B cell (primary cell): ENCODE results near the gene DDAH1. TPM values are rescaled to one million over a fixed set of nuclear protein-coding genes. Genes with fewer than 3 reads are reported as not detected.

Experiments used
- ATAC-seq: fragments of 200-7000 bp; cut with Tn5 transposase; one replicate; pipeline ENCODE4 v1.10.0; 2021; ENCODE audit warnings: low read depth, mild to moderate bottlenecking, moderate number of reproducible peaks, moderate library complexity
- CTCF ChIA-PET: fragments of 350-600 bp; sonication (Branson Sonifier 250); formaldehyde crosslinking; loops from one replicate; lab custom pipeline; 2021; ENCODE audit warnings: antibody characterized with exemption, inconsistent platforms; lab: Charles Lee
- POLR2A ChIA-PET: fragments of 350-600 bp; sonication (Branson Sonifier 250); formaldehyde crosslinking; loops from one replicate; lab custom pipeline; 2021; ENCODE audit warnings: antibody characterized with exemption; lab: Charles Lee
- DNase-seq: peaks from one replicate; pipeline ENCODE4 v3.0.0; 2013
- H2AFZ ChIP-seq: 2 replicates; pipeline ENCODE4 v1.6.1; 2012; ENCODE audit warnings: mild to moderate bottlenecking, low read depth, low read length; ENCODE audit not compliant: insufficient read depth, poor library complexity, severe bottlenecking
- H3K27ac ChIP-seq, 2 donors: 1 replicate in 1 of 2; 2 replicates in 1 of 2; pipeline ENCODE4 v1.5.1; 2012 to 2013; ENCODE audit warnings: low read length in 2 of 2, mild to moderate bottlenecking in 2 of 2, moderate library complexity in 1 of 2
- H3K27me3 ChIP-seq, 4 experiments: fragments of 200-600 bp in 1 of 4; sonication (generic) in 1 of 4; replicated peaks in 1 of 4; 1 replicate in 2 of 4; 2 replicates in 2 of 4; pipeline versions ENCODE4 v1.6.1 to v1.7.0; 2013 to 2016; ENCODE audit warnings: low read length in 3 of 4, mild to moderate bottlenecking in 2 of 4, mixed read lengths in 1 of 4, moderate library complexity in 1 of 4; ENCODE audit not compliant: insufficient read depth in 4 of 4, control insufficient read depth in 3 of 4; ENCODE audit errors: control extremely low read depth in 1 of 4
- H3K36me3 ChIP-seq, 2 experiments: replicated peaks in 1 of 2; 1 replicate in 1 of 2; 2 replicates in 1 of 2; pipeline versions ENCODE4 v1.6.1 to v1.7.1; 2013; ENCODE audit warnings: low read length in 1 of 2; ENCODE audit not compliant: insufficient read depth in 2 of 2, control insufficient read depth in 1 of 2; ENCODE audit errors: control extremely low read depth in 1 of 2, extremely low read depth in 1 of 2
- H3K4me1 ChIP-seq, 2 donors: fragments of 200-600 bp in 1 of 2; sonication (generic) in 1 of 2; 1 replicate in 1 of 2; 2 replicates in 1 of 2; pipeline versions ENCODE4 v1.5.1 to v1.6.1; 2013 to 2017; ENCODE audit warnings: low read length in 2 of 2; ENCODE audit not compliant: control insufficient read depth in 2 of 2, insufficient read depth in 2 of 2
- H3K4me2 ChIP-seq: replicated peaks from 2 replicates; pipeline ENCODE3; 2012; ENCODE audit warnings: mild to moderate bottlenecking, low read depth, low read length; ENCODE audit not compliant: poor library complexity, severe bottlenecking
- H3K4me3 ChIP-seq, 5 experiments: fragments of 200-600 bp in 1 of 5; sonication (generic) in 1 of 5; 1 replicate in 3 of 5; 2 replicates in 2 of 5; pipeline versions ENCODE4 v1.5.1 to v1.7.0; 2011 to 2016; ENCODE audit warnings: low read length in 4 of 5, mild to moderate bottlenecking in 4 of 5, low read depth in 2 of 5, control low read depth in 1 of 5, moderate library complexity in 1 of 5; ENCODE audit not compliant: insufficient read depth in 1 of 5; ENCODE audit errors: control extremely low read depth in 1 of 5, extremely low read depth in 1 of 5
- H3K79me2 ChIP-seq: fragments of 200-600 bp; sonication (generic); one replicate; pipeline ENCODE4 v1.6.0; 2016; ENCODE audit warnings: low read length; ENCODE audit not compliant: control insufficient read depth, insufficient read depth
- H3K9ac ChIP-seq: fragments of 200-600 bp; sonication (generic); 2 replicates; pipeline ENCODE4 v1.6.1; 2017; ENCODE audit warnings: mild to moderate bottlenecking, low read length, moderate library complexity
- H3K9me3 ChIP-seq, 3 donors: one replicate each; pipeline versions ENCODE4 v1.6.1 to v1.7.1; 2013; ENCODE audit warnings: low read length in 2 of 3; ENCODE audit not compliant: control insufficient read depth in 2 of 3, insufficient read depth in 1 of 3; ENCODE audit errors: control extremely low read depth in 1 of 3
- H4K20me1 ChIP-seq: 2 replicates; pipeline ENCODE4 v1.6.0; 2012; ENCODE audit warnings: mild to moderate bottlenecking, low read length; ENCODE audit not compliant: insufficient read depth, control insufficient read depth, poor library complexity, severe bottlenecking
- H3K27ac Mint-ChIP-seq: one replicate; pipeline ENCODE4 v1.8.0; 2021; ENCODE audit warnings: mixed read lengths
- H3K27me3 Mint-ChIP-seq: one replicate; pipeline ENCODE4 v1.8.0; 2021; ENCODE audit warnings: mixed read lengths
- H3K4me1 Mint-ChIP-seq: one replicate; pipeline ENCODE4 v1.8.0; 2021; ENCODE audit warnings: mixed read lengths
- H3K4me3 Mint-ChIP-seq: one replicate; pipeline ENCODE4 v1.8.0; 2021; ENCODE audit warnings: mixed read lengths
- H3K9me3 Mint-ChIP-seq: one replicate; pipeline ENCODE4 v1.8.0; 2022; ENCODE audit warnings: mixed read lengths; ENCODE audit not compliant: insufficient read depth
- EZH2 ChIP-seq: IDR thresholded peaks from 2 replicates; pipeline ENCODE4 v1.6.1; 2012; ENCODE audit warnings: borderline replicate concordance, low read depth, mild to moderate bottlenecking, moderate library complexity, low read length; ENCODE audit not compliant: insufficient read depth, poor library complexity, severe bottlenecking
- WGBS: methylation state at CpG from one replicate; pipeline ENCODE4 v1.1.5; 2013; ENCODE audit warnings: missing lambda C conversion rate; ENCODE audit not compliant: insufficient coverage; 5-methylcytosine and 5-hydroxymethylcytosine counted together
- intact Hi-C: fragments of 100-400 bp; cut with micrococcal nuclease; formaldehyde crosslinking; loops from one replicate; pipeline ENCODE4 v1.10.0; 2022
- polyA plus RNA-seq: library from polyadenylated mRNA; depleted of rRNA; stranded (reverse); fragments of >200 nt; gene quantifications from 2 replicates; pipeline ENCODE4 v1.2.3, GENCODE V29; 2012
- total RNA-seq, 2 donors: library from RNA; stranded (reverse); fragments of 120-200 nt in 1 of 2; gene quantifications; 1 replicate in 1 of 2; 2 replicates in 1 of 2; pipeline versions ENCODE4 v1.2.3 to v1.2.4, GENCODE V29; 2013 to 2022
- TF ChIP-seq, protein P1 (sequence below): fragments of 200-600 bp; IDR thresholded peaks from one replicate; pipeline ENCODE4 v1.8.0; 2022; ENCODE audit warnings: antibody characterized with exemption, mild to moderate bottlenecking

The DDAH1 gene
- total and polyA plus RNA-seq, 2 donors (not counting 1 experiment from before 2014, with no cell fraction given) = 0.04 TPM; not detected in 1

DNA sequence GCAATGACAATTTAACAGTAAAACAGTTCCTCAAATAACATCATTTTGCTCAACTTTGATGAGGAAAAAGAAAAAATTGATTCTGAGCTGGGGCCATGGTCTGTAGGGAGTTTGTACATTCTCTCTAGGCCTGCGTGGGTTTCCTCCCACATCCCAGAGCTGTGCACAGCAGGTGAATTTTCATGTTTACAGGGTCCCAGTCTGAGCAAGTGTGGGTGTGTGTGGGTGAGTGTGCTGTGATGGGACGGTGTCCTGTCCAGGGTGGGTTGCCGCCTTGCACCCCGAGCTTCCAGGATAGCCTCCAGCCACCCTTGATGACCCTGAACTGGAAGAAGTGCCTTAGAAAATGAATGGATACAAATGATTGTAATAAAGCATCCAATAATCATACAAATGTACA lies 112.9 kb downstream of the DDAH1 start:
- Histone ChIP-seq H3K4me2 (no peak overlapping the region), H3K4me3 (no peak overlapping the region), H3K9me3 (no peaks in the 10 kb centered on the region), H3K27me3 (no peaks in the 10 kb centered on the region), H3K9ac (no peak overlapping the region), H4K20me1 (no peaks in the 10 kb centered on the region), H3K36me3 (no peaks in the 10 kb centered on the region), H3K79me2 (no peaks in the 10 kb centered on the region), H3K27ac (no peak overlapping the region), H2AFZ (no peak overlapping the region), H3K4me1 (no peaks in the 10 kb centered on the region)
- WGBS = 100% methylated on average over 1 of the region's 4 CpGs
- ATAC-seq (no peak), DNase-seq (no peak)
- H3K27me3 Mint-ChIP-seq = no peaks in the 10 kb centered on the region
- TF ChIP-seq EZH2 = no peak
- TF ChIP-seq, protein P1, sequence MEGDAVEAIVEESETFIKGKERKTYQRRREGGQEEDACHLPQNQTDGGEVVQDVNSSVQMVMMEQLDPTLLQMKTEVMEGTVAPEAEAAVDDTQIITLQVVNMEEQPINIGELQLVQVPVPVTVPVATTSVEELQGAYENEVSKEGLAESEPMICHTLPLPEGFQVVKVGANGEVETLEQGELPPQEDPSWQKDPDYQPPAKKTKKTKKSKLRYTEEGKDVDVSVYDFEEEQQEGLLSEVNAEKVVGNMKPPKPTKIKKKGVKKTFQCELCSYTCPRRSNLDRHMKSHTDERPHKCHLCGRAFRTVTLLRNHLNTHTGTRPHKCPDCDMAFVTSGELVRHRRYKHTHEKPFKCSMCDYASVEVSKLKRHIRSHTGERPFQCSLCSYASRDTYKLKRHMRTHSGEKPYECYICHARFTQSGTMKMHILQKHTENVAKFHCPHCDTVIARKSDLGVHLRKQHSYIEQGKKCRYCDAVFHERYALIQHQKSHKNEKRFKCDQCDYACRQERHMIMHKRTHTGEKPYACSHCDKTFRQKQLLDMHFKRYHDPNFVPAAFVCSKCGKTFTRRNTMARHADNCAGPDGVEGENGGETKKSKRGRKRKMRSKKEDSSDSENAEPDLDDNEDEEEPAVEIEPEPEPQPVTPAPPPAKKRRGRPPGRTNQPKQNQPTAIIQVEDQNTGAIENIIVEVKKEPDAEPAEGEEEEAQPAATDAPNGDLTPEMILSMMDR = no peak
- no peak overlapping the region for H3K27ac Mint-ChIP-seq
- POLR2A ChIA-PET = no interaction called here
- no peaks in the 10 kb centered on the region for H3K4me1 Mint-ChIP-seq
- no peak overlapping the region for H3K4me3 Mint-ChIP-seq
- CTCF ChIA-PET = no interaction called here
- no peaks in the 10 kb centered on the region for H3K9me3 Mint-ChIP-seq
- intact Hi-C loops = no loop called here

DNA sequence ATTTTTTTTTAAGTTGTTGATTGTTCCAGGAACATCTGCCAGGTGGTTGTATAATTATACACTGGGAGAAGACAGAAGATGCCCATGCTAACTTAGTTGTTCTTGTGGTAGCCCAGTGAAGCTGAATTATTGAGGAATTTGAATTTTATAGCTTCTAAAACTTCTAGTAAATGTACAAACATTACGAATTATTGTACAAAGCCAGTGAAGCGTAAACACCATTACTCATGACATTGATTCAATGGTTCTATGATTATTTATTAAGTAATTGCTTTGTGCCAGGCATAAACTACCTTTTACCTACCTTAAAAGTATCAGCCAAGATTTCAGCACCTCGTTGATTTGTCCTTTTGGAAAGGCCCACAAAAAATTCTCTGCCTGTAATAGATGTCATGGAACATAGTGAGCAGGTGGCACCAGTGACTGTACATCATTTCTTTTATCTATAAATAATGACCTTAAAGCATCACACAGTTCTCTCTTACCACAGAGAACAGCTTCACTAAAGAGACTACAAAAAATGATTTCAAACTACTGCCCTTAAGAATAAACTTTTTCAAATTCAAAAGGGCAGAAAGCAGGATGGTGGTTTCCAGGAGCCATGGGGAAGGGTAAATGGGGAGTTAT lies 113.6 kb downstream of the DDAH1 start:
- Histone ChIP-seq H3K9me3 (peaks cover 0 to 1% (median 0%) of the 10 kb centered on the region in 3 donors), H3K4me3 (no peak overlapping the region), H3K9ac (no peak overlapping the region), H2AFZ (no peak overlapping the region), H4K20me1 (no peaks in the 10 kb centered on the region), H3K79me2 (no peaks in the 10 kb centered on the region), H3K27ac (no peak overlapping the region), H3K27me3 (no peaks in the 10 kb centered on the region), H3K4me1 (no peaks in the 10 kb centered on the region), H3K36me3 (no peaks in the 10 kb centered on the region), H3K4me2 (no peak overlapping the region)
- intact Hi-C loops = no loop called here
- Mint-ChIP-seq H3K4me3 (no peak overlapping the region), H3K27ac (no peak overlapping the region), H3K4me1 (no peaks in the 10 kb centered on the region), H3K9me3 (no peaks in the 10 kb centered on the region), H3K27me3 (no peaks in the 10 kb centered on the region)
- WGBS = no CpG with 5 or more reads among the region's 3 CpGs
- DNase-seq = no peak
- CTCF ChIA-PET = no interaction called here
- no peak for ATAC-seq
- TF ChIP-seq EZH2 = no peak
- TF ChIP-seq, protein P1 = no peak
- POLR2A ChIA-PET = no interaction called here
